GM21360 (cell line): ENCODE data around the gene WDFY4.

Experiments
- ATAC-seq: cut with Tn5 transposase; IDR thresholded peaks from one replicate; pipeline ENCODE4 v1.9.1; 2021; ENCODE audit warnings: mild to moderate bottlenecking, moderate library complexity; ENCODE audit not compliant: unreplicated experiment

Gene WDFY4

DNA sequence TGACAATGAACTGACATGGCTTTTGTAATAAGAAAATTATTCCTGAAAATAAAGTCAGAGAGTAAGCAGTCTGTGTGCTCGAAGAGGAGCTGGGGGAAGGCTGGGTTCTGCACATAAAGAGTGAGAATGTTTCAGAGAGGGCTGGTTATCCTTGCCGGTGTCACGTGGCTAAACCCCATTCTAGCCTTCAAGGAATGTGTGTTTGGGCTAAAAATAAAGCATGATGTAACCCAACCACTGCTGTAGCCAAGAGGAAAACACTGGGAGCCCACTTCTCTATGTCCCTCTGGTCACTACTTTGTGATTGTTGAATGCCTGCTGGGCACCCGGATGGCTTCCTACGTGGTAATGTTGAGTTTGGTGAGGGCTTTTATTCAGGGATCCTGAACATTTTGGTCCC is 23.5 kb downstream of the WDFY4 start:
- no peak for ATAC-seq

DNA sequence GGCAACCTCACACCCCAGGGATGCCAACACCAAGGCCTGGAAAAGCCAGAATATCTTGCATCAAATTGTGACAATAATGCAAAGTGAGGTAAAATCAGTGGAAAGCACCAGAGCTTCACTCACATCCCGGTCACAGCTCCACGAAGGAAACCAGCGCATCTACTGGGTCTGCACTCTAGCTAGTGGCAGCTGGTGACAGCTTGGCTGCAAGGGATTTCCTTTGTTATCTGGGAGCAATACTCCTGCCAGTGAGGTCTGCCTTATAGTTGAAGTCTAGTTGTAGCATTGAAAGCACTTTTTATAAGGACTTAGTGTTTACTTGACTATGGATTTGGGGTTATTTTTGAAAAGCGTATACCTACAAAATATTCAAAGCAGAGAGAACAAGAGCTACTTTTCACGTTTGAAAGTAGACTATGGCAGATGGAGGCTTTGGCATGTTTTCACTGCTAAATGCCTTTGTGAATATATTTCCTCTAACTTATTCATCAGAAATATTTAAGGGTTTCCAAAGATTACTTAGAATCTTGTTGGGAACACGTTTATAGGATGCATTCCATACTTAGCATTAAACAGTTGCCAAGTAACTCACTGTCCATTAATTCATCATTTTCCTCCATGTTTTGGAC is 26.1 kb downstream of the WDFY4 start:
- no peak for ATAC-seq

DNA sequence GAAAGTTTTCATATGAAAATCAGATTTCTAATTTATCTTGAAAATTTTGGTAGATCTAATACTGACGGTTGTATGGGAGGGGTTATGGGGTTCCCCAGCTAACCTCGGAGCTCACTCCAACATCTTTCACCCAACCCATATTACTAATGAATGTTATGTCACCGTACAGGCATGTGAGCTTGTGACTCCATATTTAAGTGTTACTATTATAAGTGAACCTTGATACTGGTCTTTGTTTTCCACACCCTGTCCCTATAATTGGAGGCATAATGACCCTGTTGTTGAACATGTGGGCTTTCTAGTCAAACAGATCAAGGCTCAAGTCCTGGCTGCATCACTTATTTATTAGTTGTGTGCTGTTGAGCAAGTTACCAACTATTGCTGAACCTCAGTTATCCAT is 27.2 kb downstream of the WDFY4 start:
- no peak for ATAC-seq

DNA sequence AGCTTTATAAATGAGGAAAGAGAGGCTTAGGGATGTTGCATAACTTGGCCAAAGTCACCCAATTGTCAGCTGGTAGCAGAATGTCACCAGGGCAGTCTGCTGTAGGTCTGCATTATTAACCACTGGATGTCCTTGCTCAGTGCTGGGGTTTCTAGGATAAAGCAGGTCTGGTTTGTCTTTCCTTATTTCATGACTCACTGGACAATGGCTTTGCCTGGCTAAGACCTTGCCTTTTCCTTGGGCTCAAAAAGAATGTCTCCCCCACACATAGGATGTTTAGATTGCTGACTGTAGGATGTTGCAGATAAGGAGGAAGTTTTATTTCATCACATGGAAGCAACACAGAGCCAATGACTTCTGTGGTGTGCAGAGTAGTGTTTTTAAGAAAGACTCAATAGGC is 29.4 kb downstream of the WDFY4 start:
- no peak for ATAC-seq

DNA sequence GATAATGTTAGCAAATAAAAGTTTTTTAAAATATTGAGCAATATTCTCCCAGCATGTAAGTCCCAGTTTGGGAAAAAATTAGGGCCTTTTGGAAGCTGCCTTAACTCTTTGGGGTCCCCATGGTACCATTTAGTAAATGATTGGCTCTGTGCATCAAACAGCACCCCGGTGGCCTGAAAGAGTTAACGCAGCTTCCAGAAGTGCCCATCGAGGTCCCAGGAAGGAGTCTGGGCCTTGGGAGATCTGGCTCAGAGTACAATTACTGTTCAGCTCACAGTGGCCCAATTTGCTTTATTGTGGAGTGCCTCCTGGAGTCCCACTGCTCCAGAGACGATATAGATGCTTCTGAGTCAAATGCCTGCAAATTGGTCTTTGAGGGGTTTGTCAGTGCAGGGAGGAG is 31.7 kb downstream of the WDFY4 start:
- ATAC-seq: no peak

DNA sequence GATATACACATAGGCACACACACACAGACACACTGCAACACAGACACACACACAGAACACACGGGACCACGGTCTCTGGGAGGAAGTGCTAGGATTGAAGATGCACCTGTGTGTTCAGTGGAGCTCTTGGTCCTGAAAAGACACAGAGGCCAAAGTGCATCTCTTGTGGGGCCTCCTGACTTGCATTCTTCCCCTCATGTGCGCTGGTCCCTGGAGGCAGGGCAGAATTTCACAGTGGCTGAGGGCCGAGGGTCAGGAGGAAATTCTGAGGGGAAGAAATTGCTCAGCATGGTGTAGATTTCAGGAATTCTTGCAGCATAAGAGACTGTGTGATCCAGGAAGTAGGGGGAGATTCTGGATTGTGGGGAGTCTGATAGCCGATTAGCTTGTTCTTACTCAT is 35.9 kb downstream of the WDFY4 start:
- no peak for ATAC-seq

DNA sequence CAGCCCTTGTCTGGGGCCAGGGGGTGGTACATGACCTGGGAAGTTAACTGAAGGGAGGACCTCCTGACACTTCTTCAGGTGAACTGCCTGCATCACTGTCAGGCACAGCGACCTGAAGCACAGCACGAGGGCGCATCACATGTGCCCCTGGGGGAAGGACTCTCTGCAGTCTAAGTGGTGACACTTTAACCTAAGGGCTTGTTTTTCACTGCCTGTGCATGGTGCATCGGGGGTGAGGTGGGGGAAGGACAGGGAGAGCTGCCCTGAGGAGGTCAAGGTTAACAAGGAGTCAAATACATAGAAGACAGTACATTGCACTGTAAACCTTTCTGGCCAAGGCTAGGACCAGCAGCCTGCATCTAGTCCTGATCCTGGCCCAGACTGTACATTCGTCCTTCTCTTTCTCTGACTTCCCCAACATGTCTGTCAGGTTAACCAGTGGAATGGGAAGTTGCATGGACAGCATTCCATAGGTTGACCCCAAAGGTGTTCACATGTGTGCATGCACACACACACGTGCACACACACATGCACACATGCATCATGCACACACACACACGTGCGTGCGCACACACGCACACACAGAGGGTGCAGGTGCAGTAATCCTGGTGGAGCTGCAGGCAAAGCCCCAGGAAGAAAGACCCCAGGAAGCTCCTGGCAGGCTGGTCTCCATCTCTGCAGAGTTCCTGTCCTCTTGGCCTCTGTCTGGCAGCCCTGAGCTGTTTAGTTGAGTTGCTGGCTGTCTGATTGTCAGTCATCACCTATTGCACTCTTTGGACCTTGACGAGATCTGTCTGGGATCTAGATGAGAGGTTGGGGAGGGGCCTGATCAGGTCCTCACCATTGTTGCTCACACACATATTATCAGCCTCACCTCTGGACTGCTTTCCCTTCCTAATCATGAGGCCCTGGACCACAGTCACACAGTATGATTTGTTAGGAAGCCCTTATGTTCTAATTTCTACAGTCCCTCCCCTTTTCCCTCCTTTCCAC is 37.8 kb downstream of the WDFY4 start:
- no peak for ATAC-seq

DNA sequence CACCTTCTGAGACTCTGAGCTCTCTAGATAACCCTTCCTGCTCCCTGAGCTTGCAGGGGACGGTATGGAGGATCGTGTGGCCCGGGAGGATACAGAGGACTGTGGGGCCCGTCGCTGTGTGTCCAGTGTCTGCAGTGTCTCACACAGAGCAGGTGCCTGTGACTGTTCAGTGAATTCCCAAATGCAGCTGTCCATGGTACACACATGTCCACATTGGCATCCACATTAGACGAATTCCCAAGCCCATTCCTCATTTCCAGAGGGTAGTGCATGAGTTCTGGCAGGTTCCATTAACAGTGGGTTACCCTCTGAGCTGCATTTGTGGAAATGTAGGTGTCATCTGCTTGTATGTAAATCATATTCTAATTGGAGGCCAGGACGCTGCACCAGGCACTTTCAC is 39.5 kb downstream of the WDFY4 start:
- no peak for ATAC-seq

DNA sequence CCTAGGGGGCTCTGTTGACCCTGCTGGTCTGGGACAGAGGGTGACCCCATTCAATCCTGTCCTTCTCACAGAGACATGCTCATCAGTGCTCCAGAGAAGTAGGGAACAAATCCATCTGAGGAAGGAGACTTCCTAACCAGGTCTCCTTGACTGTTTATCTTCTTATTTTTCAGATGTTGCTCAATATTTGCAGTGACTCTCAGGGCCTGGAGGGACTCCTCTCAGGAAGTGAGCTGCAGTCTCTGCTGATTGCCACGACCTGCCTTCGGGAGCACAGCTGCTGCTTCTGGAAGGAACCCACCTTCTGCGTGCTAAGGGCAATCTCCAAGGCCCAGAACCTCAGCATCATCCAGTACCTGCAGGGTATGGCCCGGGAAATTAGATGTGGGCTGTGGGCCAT is 41.0 kb downstream of the WDFY4 start:
- no peak for ATAC-seq

DNA sequence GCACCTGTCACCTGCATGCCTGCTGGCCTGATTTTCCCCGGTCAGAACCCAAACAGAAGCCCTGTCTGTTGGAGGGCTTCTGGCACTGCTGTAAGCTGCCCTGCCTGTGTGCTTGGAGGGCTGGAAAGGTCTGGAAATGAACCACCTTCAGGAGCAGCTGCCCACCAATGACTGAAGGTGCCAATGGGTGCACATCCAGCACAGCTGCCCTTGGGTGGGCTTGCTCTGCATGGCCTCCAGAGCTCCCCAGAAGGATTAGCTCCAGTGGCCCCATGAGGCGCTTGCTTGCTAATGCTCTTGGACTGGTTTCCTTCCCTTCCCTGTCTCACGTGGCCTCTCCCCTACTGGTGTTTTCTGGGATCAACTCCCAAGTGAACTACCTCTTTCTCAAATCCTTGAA is 43.2 kb downstream of the WDFY4 start:
- ATAC-seq: no peak

DNA sequence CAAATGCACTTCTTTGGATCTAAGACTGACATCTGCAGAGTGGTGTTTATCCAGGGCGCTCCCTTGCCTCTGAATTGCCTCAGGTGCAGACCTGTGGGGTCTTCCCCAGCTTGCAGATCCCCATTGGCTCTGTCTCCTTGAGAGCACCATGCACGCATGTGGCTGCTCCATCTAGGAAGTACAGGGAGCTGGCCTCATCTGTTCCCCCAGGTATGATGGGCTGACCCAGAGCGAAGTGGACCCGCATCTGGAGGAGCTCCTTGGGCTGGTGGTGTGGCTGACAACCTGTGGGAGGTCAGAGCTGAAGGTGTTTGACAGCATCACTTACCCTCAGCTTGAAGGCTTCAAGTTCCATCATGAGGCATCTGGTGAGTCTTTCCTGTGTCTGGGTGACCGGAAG is 44.5 kb downstream of the WDFY4 start:
- ATAC-seq: no peak

DNA sequence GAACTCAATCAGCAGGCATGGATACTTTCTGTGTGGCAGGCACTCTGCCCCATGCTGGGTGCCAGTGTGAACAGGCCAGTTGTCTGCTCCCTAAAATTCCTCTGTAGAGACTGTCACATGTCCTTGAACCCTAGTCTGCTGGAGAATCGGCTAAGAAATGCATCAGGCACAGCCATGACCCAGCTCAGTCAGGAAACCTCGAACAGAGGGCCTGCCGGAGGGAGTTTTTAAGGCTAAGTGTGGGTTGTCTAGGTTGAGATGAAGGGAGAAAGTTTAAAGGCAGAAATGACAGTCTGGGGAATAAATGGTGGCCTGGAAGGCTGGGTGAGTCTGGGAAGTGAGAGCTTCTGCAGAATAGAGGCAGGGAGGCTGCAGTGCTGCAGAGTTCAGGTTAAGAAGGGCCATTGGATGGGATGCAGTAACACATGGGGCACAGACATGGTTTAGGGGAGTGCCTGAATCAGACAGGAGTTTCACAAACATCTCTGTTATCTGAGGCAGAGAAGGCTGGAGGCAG is 45.3 kb downstream of the WDFY4 start:
- no peak for ATAC-seq

DNA sequence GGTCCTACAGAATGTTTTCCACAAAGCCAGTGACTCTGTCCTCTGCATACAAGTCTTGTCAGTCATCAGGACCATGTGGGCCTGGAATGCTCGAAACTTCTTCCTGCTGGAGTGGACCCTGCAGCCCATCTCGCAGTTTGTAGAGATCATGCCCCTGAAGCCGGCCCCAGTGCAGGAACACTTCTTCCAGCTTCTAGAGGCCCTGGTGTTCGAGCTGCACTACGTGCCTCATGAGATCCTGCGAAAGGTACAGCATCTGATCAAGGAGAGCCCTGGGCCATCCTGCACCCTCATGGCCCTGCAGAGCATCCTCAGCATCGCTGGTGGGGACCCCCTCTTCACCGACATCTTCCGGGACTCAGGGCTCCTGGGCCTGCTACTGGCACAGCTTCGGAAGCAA is 46.5 kb downstream of the WDFY4 start:
- ATAC-seq: no peak

DNA sequence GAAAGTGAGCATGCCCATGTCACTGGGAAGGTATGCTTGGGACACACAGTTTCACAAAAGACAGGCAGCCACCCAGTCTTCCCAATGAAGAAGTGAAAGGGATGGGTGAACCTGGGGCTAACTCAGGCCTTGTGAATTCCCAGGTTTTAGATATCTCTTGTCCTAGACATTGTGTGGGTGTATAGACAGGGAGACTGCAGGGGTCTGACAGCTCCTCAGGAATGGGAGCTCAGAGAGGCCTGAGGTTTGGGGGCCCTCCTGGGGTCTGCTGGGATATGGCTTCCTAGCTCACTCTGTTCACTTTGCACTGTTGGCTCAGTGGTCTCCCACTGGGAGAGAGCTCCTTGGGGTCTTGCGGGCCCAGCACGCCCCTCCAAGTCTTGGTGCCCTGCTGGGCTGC is 47.0 kb downstream of the WDFY4 start:
- no peak for ATAC-seq

DNA sequence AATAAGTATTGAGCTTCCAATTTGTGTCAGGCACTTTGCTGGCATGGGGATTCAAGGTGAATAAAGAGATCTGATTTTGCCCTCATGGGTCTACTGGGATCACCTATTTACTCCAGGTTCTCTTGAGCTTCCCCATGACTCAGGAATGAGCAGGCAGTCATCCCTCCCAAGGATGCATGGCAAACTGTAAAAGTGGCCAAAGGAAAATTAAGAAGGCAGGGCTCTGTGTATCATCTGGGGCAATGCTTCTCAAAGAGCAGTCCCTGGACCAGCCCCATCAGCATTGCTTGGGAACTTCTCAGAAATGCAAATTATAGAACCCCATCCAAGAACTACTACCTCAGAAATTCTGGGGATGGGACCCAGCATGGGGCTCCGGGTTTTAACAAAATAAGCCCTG is 48.7 kb downstream of the WDFY4 start:
- no peak for ATAC-seq

DNA sequence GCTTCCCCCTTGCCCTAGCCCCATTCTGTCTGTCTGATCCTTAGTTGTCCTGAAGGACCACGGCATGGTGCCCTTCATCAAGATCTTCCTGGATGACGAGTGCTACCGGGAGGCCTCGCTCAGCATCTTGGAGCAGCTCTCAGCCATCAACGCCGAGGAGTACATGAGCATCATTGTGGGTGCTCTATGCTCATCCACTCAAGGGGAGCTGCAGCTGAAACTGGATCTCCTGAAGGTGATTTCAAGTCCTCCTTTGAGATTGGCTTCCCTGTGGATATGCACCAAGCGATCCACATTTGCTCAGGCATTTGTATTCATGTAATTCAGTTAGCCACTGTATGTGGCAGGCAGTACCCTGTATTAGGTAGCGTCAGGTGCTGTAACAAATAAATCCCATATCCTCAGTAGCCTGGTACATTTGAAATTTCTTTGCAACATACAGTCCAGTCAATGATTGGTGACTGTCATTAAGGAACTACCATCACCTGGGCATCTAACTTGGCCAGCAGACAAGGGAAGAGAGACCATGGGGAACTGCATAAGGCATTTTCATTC is 51.2 kb downstream of the WDFY4 start:
- no peak for ATAC-seq

DNA sequence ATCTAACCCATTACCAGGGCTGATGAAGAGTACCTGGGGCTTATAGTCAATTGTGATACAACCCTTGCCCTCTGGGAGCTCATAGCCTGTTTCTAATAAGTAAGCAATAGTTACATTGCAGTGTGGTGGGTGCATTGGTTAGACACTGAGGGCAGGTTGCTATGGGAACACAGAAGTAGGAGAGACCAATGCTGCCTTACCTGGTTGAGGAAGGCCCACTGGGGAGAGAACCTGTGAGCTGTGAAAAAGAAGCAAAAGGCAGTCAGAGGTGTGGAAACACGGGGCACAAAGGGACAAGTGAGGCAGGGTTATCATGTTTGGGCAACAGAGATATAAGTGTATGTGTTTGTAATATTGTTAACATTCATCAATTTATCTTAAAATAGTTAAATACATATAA is 51.9 kb downstream of the WDFY4 start:
- no peak for ATAC-seq

DNA sequence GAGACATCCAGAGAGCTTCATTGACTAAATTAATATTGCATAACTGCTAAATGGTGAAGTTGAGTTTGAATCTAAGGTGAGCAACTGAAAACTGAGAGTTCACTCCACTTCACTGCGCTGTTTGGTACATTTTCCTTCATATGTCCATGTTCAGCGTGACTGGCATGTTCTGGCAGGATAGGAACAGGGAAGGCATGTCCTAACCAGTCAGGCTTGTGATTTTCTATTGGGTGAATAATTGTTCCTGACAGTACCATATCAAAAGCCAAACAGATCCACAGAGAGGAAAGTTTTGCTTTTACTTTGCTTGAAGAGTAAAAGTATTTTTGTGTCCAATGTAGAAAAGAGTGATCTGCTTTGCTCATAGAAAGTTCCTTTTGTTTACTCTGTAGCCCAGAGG is 53.2 kb downstream of the WDFY4 start:
- ATAC-seq: no peak

DNA sequence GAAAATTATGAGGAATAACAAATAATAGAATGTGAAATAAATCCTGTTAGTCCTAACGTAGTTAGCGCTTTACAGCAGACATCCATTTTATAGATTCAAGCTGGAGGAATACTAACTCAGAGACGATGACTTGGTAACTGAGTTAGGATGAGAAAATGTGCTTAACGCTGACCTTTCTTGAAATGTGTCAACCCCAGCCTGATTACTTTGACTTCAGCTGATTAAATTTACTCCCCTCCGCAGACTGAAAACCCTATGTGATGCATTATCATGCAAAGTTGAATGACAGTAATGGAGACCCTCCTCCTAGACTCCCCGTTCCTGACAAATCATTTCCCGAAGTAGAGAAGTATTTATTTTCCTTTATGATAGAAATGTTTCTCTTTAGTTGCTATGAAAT is 54.5 kb downstream of the WDFY4 start:
- no peak for ATAC-seq

DNA sequence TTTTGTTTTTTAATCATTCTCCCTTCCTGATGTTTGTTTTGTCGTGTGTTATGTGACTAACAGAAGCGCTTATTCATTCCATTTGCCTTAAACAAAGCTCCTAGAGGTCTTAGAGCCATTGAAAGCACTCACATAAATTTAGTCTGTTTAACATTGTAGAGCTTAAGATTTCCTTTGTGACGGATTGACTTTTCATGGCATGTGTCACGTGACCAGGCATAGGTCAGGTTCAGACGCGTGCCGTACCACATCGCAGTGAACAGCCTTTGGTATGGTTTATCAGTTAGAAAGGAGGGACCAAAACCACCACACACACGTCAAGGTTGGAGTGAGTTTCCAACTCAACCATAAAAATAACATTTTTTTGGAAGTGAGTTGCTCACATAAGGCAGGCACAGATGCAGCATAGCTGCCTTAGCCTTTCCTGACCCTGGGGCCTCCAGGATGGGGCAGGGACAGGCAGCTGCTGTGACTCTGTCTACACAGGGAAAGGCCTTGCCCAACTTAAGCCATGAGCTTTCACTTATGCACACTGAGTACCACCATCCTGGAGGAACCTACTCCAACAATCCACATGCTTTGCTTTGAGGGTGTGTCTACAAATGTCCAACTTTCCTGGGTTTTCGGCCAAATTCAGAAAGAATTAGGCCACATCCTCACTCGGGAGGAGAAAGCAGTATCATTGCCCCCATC is 55.5 kb downstream of the WDFY4 start:
- ATAC-seq: no peak

DNA sequence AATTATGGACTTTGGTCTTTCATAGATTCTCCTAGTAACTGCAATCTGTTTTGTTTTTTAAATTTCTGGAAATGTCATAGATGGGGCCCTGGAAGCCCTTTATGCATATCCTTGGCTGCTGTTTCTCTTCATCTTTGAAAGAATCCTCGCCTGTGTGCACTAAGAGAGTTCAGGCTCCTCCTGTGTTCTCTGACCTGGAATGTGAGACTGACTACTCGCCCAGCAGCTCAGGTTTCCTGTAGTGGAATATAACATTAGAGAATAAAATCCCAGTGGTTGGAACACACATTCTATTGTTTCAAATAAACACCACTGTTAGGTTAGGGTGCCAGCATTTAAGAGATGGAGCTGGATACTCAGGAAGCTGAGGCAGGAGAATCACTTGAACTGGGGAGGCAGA is 56.3 kb downstream of the WDFY4 start:
- no peak for ATAC-seq
